Stimulated activated CD8-positive, alpha-beta memory T cell treated with anti-CD3 and anti-CD28 coated beads, Interleukin-4, amount 100 ng/mL, for 1 hour (primary cell): ENCODE results near the gene IFI44.

Source experiments
- DNase-seq, 2 donors: peaks; one replicate each; pipeline ENCODE4 v3.0.0-alpha.2; 2020; ENCODE audit warnings: low read depth in 2 of 2, low spot score in 1 of 2

Gene IFI44

DNA sequence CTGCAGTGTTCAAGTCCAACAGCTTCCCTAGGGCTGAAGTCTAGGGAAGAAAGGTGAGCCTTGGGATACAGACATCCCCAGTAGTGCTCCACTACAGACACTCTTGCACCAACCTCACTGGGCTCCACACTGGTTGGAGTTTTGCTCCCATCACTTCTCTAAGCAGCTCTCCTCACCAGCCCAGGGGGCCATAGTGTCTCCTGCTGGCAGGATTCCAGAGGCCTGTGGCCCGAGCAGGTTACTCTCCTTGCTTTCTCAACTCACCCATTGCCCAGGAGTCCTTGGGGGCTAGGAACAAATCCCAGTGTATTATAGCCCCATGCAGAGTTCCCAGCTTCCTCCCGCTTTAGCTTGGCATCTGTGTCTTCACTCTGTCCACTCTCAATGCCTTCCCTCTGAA is 52.8 kb downstream of the IFI44 start:
- DNase-seq = no peak

DNA sequence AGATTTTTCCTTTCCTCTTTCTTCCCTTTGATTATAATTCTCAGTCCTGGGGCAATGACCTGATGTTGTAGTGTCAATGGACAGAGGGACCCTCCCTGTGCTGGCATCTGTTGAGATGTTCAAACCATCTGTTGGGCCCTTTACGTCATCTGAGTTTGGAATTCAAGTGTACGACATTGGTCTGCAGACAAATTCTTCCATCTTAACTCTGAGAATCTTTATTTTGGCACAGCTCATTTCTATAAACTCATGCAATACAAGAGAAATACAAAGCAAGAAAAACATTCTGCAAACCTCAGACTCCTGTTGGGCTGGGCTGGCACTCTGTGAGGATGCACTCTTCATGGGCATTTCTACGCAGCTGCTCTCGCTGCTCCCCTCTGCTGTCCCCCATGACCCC is 54.2 kb downstream of the IFI44 start:
- no peak for DNase-seq

DNA sequence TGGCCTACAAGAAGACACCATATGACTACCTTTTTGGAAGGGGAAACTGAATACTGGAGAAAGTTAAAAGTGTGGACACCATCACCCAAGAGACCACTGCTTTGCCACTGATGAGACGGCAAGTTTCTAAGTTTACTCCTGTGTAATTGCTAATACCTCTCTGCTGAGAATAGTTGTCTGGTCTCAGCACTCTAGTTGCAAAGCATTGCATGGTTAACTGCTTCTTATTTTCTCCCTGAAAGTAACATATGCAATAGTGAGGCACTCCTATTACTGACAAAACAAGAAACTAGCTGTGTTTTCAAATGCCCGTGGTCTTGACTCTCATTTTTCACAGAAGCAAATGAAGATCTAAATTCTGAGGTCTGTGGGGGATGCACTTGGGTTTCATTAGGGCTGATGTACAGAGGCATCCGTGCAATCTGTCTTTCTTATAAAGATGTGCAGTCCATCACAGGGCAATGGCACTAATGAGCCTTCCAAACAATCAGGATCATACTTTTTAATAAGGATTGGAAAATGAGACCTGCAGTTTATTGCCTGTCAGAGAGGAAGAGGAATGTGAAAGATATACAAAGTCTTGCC is 62.9 kb downstream of the IFI44 start:
- DNase-seq = no peak

DNA sequence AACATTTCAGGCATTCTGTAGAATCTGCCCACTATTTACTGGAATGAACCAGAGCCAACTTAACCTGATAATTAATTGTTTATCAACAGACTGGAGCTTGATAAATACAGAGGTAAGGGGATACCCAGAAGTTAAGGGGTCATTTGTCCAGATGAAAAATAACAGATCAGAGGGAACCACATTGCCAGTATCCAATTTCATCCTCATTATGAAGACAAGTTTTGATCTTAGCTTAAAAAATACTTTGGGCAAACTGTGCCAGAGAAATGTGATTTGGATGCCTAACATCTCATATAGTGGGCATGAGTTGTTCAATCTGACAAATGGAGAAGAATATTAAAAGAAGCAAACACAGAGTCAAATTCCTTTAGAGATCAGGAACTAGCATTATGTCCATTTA is 63.7 kb downstream of the IFI44 start:
- DNase-seq = no peak
